PC-3 (cell line): ENCODE results near the gene TMEM14A. TPM values are rescaled to one million over a fixed set of nuclear protein-coding genes. Genes with fewer than 3 reads are reported as not detected.

Experiments
- ATAC-seq: fragments of 200-7000 bp; cut with Tn5 transposase; 2 replicates; pipeline ENCODE4 v1.9.1; 2020; ENCODE audit warnings: mild to moderate bottlenecking, moderate library complexity
- BruUV-seq: library from RNA; stranded (reverse); fragments of 400-500 nt; replicated peaks from 2 replicates; lab custom pipeline; 2021; lab: Mats Ljungman, UMichigan
- CTCF ChIA-PET: fragments of 300-600 bp; sonication (Branson Sonifier 250); formaldehyde crosslinking; loops from one replicate; lab custom pipeline; 2022; ENCODE audit warnings: antibody characterized with exemption; lab: Charles Lee
- POLR2A ChIA-PET: fragments of 300-600 bp; sonication (Branson Sonifier 250); formaldehyde crosslinking; loops from one replicate; lab custom pipeline; 2022; ENCODE audit warnings: antibody characterized with exemption; ENCODE audit not compliant: unreplicated experiment; lab: Charles Lee
- DNase-seq: peaks from one replicate; pipeline ENCODE4 v3.0.0-alpha.2; 2015
- H2AFZ ChIP-seq: fragments of 300-600 bp; sonication (generic); 2 replicates; pipeline ENCODE4 v1.6.0; 2016; ENCODE audit warnings: antibody characterized with exemption, low read length
- H3F3A ChIP-seq: fragments of 300-600 bp; sonication (generic); one replicate; pipeline ENCODE4 v1.6.0; 2017; ENCODE audit warnings: antibody characterized with exemption, low read length, control low read depth, mild to moderate bottlenecking; ENCODE audit not compliant: unreplicated experiment
- H3K27ac ChIP-seq: fragments of 300-600 bp; sonication (generic); 2 replicates; pipeline ENCODE4 v1.5.1; 2016; ENCODE audit warnings: mild to moderate bottlenecking, low read length
- H3K27me3 ChIP-seq: fragments of 300-600 bp; sonication (generic); 2 replicates; pipeline ENCODE4 v1.6.1; 2016; ENCODE audit warnings: low read length, mixed read lengths
- H3K36me3 ChIP-seq: fragments of 300-600 bp; sonication (generic); 2 replicates; pipeline ENCODE4 v1.6.1; 2016; ENCODE audit warnings: low read depth, mixed run types, low read length, mixed read lengths
- H3K4me1 ChIP-seq: fragments of 300-600 bp; sonication (generic); 2 replicates; pipeline ENCODE4 v1.5.1; 2016; ENCODE audit warnings: low read length; ENCODE audit not compliant: insufficient read depth
- H3K4me2 ChIP-seq: fragments of 300-600 bp; sonication (generic); 2 replicates; pipeline ENCODE4 v1.6.0; 2016; ENCODE audit warnings: low read length
- H3K4me3 ChIP-seq: fragments of 300-600 bp; sonication (generic); 2 replicates; pipeline ENCODE4 v1.5.1; 2016; ENCODE audit warnings: mild to moderate bottlenecking, low read length, mixed read lengths
- H3K79me2 ChIP-seq: fragments of 300-600 bp; sonication (generic); 2 replicates; pipeline ENCODE4 v1.6.1; 2017; ENCODE audit warnings: low read length, mixed read lengths
- H3K9ac ChIP-seq: fragments of 300-600 bp; sonication (generic); 2 replicates; pipeline ENCODE4 v1.6.0; 2016; ENCODE audit warnings: mild to moderate bottlenecking, low read length
- H3K9me2 ChIP-seq: fragments of 300-600 bp; sonication (generic); replicated peaks from 2 replicates; pipeline ENCODE4 v1.6.1; 2016; ENCODE audit warnings: mixed run types, low read length, mixed read lengths
- H3K9me3 ChIP-seq: fragments of 300-600 bp; sonication (generic); 2 replicates; pipeline ENCODE4 v1.6.1; 2016; ENCODE audit warnings: low read length, mixed read lengths
- H4K20me1 ChIP-seq: fragments of 300-600 bp; sonication (generic); 2 replicates; pipeline ENCODE4 v1.6.1; 2016; ENCODE audit warnings: low read length, mixed read lengths
- CTCF ChIP-seq: fragments of 300-600 bp; sonication (generic); conservative IDR thresholded peaks from 2 replicates; pipeline ENCODE4 v1.5.1; 2017; ENCODE audit warnings: antibody characterized with exemption, low read depth, mild to moderate bottlenecking, low read length
- EZH2 ChIP-seq: fragments of 300-600 bp; sonication (generic); IDR thresholded peaks from one replicate; pipeline ENCODE4 v1.6.1; 2017; ENCODE audit warnings: antibody characterized with exemption, mild to moderate bottlenecking, low read length; ENCODE audit not compliant: unreplicated experiment
- EZH2phosphoT487 ChIP-seq: fragments of 300-600 bp; sonication (generic); IDR thresholded peaks from 2 replicates; pipeline ENCODE4 v1.6.1; 2018; ENCODE audit warnings: mild to moderate bottlenecking, antibody characterized with exemption, low read length, borderline replicate concordance
- intact Hi-C: fragments of 100-400 bp; cut with micrococcal nuclease; formaldehyde crosslinking; loops from 2 replicates; pipeline ENCODE4 v1.9.0; 2023
- total RNA-seq: library from RNA; depleted of rRNA; stranded (reverse); fragments of >200 nt; gene quantifications from 2 replicates; pipeline ENCODE4 v1.2.3, GENCODE V29; 2014

TMEM14A gene
- total RNA-seq, 1 experiment from 2014 or later = 65.4 TPM

- no peak overlapping the region for H3K27ac ChIP-seq
- DNase-seq (no peak), ATAC-seq (no peak)
- H3K36me3 ChIP-seq = no peaks in the 10 kb centered on the region
- POLR2A ChIA-PET = no interaction called here
- no peaks in the 10 kb centered on the region for H3K9me3 ChIP-seq
- no peak overlapping the region for H2AFZ ChIP-seq
- no TSS peak for BruUV-seq
- no peaks in the 10 kb centered on the region for H4K20me1 ChIP-seq
- no peaks in the 10 kb centered on the region for H3K4me1 ChIP-seq
- no peaks in the 10 kb centered on the region for H3K79me2 ChIP-seq
- CTCF ChIA-PET = no interaction called here
- TF ChIP-seq CTCF (no peak), EZH2phosphoT487 (no peak), EZH2 (no peak)
- no peaks in the 10 kb centered on the region for H3K27me3 ChIP-seq
- no peak overlapping the region for H3K4me3 ChIP-seq
- no peak overlapping the region for H3K4me2 ChIP-seq
- H3F3A ChIP-seq = no peaks in the 10 kb centered on the region
- no peaks in the 10 kb centered on the region for H3K9me2 ChIP-seq
- intact Hi-C loops = no loop called here
- H3K9ac ChIP-seq = no peak overlapping the region
Measured at GRCh38 chr6:52649536-52650160, 21.3 kb upstream of the TMEM14A start.

DNA sequence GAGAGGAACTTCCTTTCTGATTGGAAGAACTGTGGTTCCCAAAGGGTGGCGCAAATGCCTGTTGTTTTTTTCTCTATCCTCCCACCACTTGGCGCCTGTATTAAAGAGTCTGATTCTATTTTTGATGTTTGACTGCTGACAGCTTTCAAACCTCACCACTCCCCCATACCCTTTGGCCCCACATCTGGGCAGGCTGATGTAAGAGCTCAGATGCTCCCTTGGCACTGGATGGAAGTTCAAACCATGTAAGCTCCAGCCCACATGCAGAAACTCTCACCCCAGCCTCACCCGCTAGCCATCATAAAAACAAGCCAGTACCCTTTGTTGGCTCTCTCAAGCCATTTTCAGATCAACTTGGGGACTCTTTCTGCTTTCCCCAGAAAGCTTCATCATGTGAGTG is 20.0 kb upstream of the TMEM14A start:
- H3K4me2 ChIP-seq = no peak overlapping the region
- no peak for DNase-seq
- no peak overlapping the region for H3K4me3 ChIP-seq
- H3F3A ChIP-seq = no peaks in the 10 kb centered on the region
- no peak for ATAC-seq
- no peaks in the 10 kb centered on the region for H4K20me1 ChIP-seq
- no TSS peak for BruUV-seq
- H3K36me3 ChIP-seq = no peaks in the 10 kb centered on the region
- H3K9me3 ChIP-seq = no peaks in the 10 kb centered on the region
- H3K79me2 ChIP-seq = no peaks in the 10 kb centered on the region
- POLR2A ChIA-PET = no interaction called here
- H2AFZ ChIP-seq = no peak overlapping the region
- no peak for TF ChIP-seq CTCF
- no peak for TF ChIP-seq EZH2
- TF ChIP-seq EZH2phosphoT487 = no peak
- no peaks in the 10 kb centered on the region for H3K27me3 ChIP-seq
- H3K27ac ChIP-seq = no peak overlapping the region
- intact Hi-C loops = no loop called here
- no peak overlapping the region for H3K9ac ChIP-seq
- CTCF ChIA-PET = no interaction called here
- no peaks in the 10 kb centered on the region for H3K4me1 ChIP-seq
- H3K9me2 ChIP-seq = no peaks in the 10 kb centered on the region

GRCh38 chr6:52653151-52653550 is 17.8 kb upstream of the TMEM14A start:
- Histone ChIP-seq H3K4me3 (no peak overlapping the region), H4K20me1 (no peaks in the 10 kb centered on the region), H3K27me3 (no peaks in the 10 kb centered on the region), H3K36me3 (no peaks in the 10 kb centered on the region), H3K9me3 (no peaks in the 10 kb centered on the region), H3F3A (no peaks in the 10 kb centered on the region), H2AFZ (no peak overlapping the region), H3K79me2 (no peaks in the 10 kb centered on the region), H3K27ac (no peak overlapping the region), H3K9ac (no peak overlapping the region), H3K9me2 (no peaks in the 10 kb centered on the region), H3K4me1 (no peaks in the 10 kb centered on the region), H3K4me2 (no peak overlapping the region)
- DNase-seq = no peak
- BruUV-seq = no TSS peak
- CTCF ChIA-PET = interaction anchor here (0.6 kb wide), 1 partner anchor 473 kb away, joined by 5 read pairs; no protein-coding TSS in a partner anchor
- TF ChIP-seq CTCF = no peak
- TF ChIP-seq EZH2 = no peak
- TF ChIP-seq EZH2phosphoT487 = no peak
- no peak for ATAC-seq
- POLR2A ChIA-PET = interaction anchor here (0.7 kb wide), 1 partner anchor 165 kb away, joined by 4 read pairs; no protein-coding TSS in a partner anchor
- intact Hi-C loops = no loop called here
